Measurements from ENCODE around the gene C16orf89. TPM values are rescaled to one million over a fixed set of nuclear protein-coding genes. Genes with fewer than 3 reads are reported as not detected.

C16orf89 gene
- total and polyA plus RNA-seq, 2 donors (not counting 1 experiment from before 2014, with no cell fraction given): not detected

DNA sequence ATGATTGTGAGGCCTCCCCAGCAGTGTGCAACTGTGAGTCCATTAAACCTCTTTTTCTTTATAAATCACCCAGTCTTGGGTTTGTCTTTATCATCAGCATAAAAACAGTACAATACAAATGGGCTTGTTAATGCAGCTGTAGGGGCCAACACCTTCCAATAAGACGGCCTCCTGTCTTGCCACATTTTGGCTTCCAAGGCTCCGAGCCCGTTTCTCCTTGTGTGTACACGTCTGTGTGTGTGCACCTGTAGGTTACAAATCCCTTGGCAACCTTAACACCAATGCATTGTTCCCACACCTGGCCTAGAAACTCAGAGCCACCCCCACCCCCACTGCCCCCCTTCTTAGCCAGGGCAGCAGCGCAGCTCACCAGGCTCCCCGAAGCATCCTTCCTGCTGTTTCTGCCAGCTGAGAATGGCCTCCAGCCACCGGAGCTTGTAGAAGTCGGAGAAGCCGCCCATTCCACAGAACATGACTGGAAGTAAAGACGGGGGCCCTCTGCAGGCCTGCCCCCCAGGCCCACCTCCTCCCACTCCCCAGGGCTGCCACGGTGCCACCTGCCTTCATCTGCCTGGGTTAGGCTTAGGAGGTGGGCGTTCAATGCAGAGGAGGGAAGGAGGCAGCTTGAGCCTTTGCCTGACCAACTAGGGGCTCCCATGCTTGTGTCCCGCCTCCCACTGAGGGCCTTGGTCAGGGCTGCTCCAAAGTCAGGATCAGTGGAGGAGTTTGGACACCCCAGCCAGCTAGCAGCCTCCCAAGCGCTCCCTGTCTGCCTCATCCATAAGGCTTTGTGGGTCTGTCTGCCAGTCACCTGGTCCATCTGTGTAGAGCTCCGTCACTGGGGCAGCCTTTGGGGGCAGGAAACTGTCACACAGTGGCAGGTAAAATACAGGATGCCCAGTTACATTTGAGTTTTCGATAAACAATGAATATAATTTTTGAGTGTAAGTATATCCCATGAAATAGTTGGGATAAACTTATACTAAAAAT lies 10.6 kb downstream of the C16orf89 start:
- Histone ChIP-seq H3K4me2 (replicated peaks; ENCODE audit: low read depth, low read length, poor library complexity, severe bottlenecking) (no peak overlapping the region), H3K4me1 (ENCODE audit: control insufficient read depth in 2 of 2, insufficient read depth in 2 of 2, low read length in 2 of 2) (no peaks in the 10 kb centered on the region), H2AFZ (ENCODE audit: insufficient read depth, low read depth, low read length, poor library complexity, severe bottlenecking) (no peak overlapping the region), H3K9me3 (ENCODE audit: control extremely low read depth in 1 of 3, control insufficient read depth in 2 of 3, insufficient read depth in 1 of 3, low read length in 2 of 3) (peaks cover 0 to 2% (median 0%) of the 10 kb centered on the region in 3 donors), H3K9ac (ENCODE audit: low read length) (no peak overlapping the region), H3K79me2 (ENCODE audit: control insufficient read depth, insufficient read depth, low read length) (no peaks in the 10 kb centered on the region), H4K20me1 (ENCODE audit: control insufficient read depth, insufficient read depth, low read length, poor library complexity, severe bottlenecking) (no peaks in the 10 kb centered on the region), H3K27ac (ENCODE audit: low read length in 2 of 2) (no peak overlapping the region), H3K27me3 (replicated peaks in 1 of 4; ENCODE audit: control extremely low read depth in 1 of 4, control insufficient read depth in 3 of 4, insufficient read depth in 4 of 4, low read length in 3 of 4) (peaks cover 0 to 2% (median 0%) of the 10 kb centered on the region in 4 experiments), H3K36me3 (replicated peaks in 1 of 2; ENCODE audit: control extremely low read depth in 1 of 2, control insufficient read depth in 1 of 2, extremely low read depth in 1 of 2, insufficient read depth in 2 of 2, low read length in 1 of 2) (no peaks in the 10 kb centered on the region), H3K4me3 (ENCODE audit: control extremely low read depth in 1 of 5, extremely low read depth in 1 of 5, insufficient read depth in 1 of 5, low read depth in 2 of 5, low read length in 4 of 5) (no peak overlapping the region)
- TF ChIP-seq CTCF (IDR thresholded peaks at IDR 0.05) (no peak), EZH2 (IDR thresholded peaks at IDR 0.05; ENCODE audit: borderline replicate concordance, insufficient read depth, low read depth, low read length, poor library complexity, severe bottlenecking) (no peak)
- Mint-ChIP-seq H3K27me3 (no peaks in the 10 kb centered on the region), H3K4me1 (no peaks in the 10 kb centered on the region), H3K4me3 (no peak overlapping the region), H3K27ac (no peak overlapping the region), H3K9me3 (ENCODE audit: insufficient read depth) (peaks cover 3% of the 10 kb centered on the region)
- POLR2A ChIA-PET: no interaction called here
- CTCF ChIA-PET: interaction anchor here (1.2 to 1.9 kb wide), 3 partner anchors 17 to 37 kb away, joined by 3 to 4 read pairs (median 3); partner anchors contain the start of gene ALG1
- intact Hi-C loops (cut with micrococcal nuclease): no loop called here
- 91% methylated on average over 10 of the region's 16 CpGs for WGBS (ENCODE audit: insufficient coverage)
- no peak for ATAC-seq (ENCODE audit: low read depth)
- no peak for DNase-seq

- H3K4me1 Mint-ChIP-seq: no peaks in the 10 kb centered on the region
- POLR2A ChIA-PET: interaction anchor here (0.7 kb wide), 1 partner anchor 104 kb away, joined by 3 read pairs; no protein-coding TSS in a partner anchor
- intact Hi-C loops (cut with micrococcal nuclease): no loop called here
- Histone ChIP-seq H3K79me2 (ENCODE audit: control insufficient read depth, insufficient read depth, low read length) (no peaks in the 10 kb centered on the region), H4K20me1 (ENCODE audit: control insufficient read depth, insufficient read depth, low read length, poor library complexity, severe bottlenecking) (no peaks in the 10 kb centered on the region), H3K36me3 (replicated peaks in 1 of 2; ENCODE audit: control extremely low read depth in 1 of 2, control insufficient read depth in 1 of 2, extremely low read depth in 1 of 2, insufficient read depth in 2 of 2, low read length in 1 of 2) (no peaks in the 10 kb centered on the region), H3K9me3 (ENCODE audit: control extremely low read depth in 1 of 3, control insufficient read depth in 2 of 3, insufficient read depth in 1 of 3, low read length in 2 of 3) (peaks cover 0 to 2% (median 0%) of the 10 kb centered on the region in 3 donors), H3K4me1 (ENCODE audit: control insufficient read depth in 2 of 2, insufficient read depth in 2 of 2, low read length in 2 of 2) (no peaks in the 10 kb centered on the region), H2AFZ (ENCODE audit: insufficient read depth, low read depth, low read length, poor library complexity, severe bottlenecking) (no peak overlapping the region), H3K4me2 (replicated peaks; ENCODE audit: low read depth, low read length, poor library complexity, severe bottlenecking) (no peak overlapping the region), H3K9ac (ENCODE audit: low read length) (no peak overlapping the region), H3K27me3 (replicated peaks in 1 of 4; ENCODE audit: control extremely low read depth in 1 of 4, control insufficient read depth in 3 of 4, insufficient read depth in 4 of 4, low read length in 3 of 4) (peaks cover 0 to 6% (median 0%) of the 10 kb centered on the region in 4 experiments), H3K4me3 (ENCODE audit: control extremely low read depth in 1 of 5, extremely low read depth in 1 of 5, insufficient read depth in 1 of 5, low read depth in 2 of 5, low read length in 4 of 5) (no peak overlapping the region), H3K27ac (ENCODE audit: low read length in 2 of 2) (no peak overlapping the region)
- DNase-seq (no peak), ATAC-seq (ENCODE audit: low read depth) (no peak)
- WGBS (ENCODE audit: insufficient coverage): no CpG with 5 or more reads among the region's 2 CpGs
- TF ChIP-seq CTCF (IDR thresholded peaks at IDR 0.05) (no peak), EZH2 (IDR thresholded peaks at IDR 0.05; ENCODE audit: borderline replicate concordance, insufficient read depth, low read depth, low read length, poor library complexity, severe bottlenecking) (no peak)
- H3K27ac Mint-ChIP-seq: no peak overlapping the region
- peaks cover 5% of the 10 kb centered on the region for H3K9me3 Mint-ChIP-seq (ENCODE audit: insufficient read depth)
- CTCF ChIA-PET: no interaction called here
- no peak overlapping the region for H3K4me3 Mint-ChIP-seq
- peaks cover 9% of the 10 kb centered on the region for H3K27me3 Mint-ChIP-seq
Measured at GRCh38 chr16:5046914-5047313, 18.8 kb downstream of the C16orf89 start.

Data from B cell (primary cell).